ENCODE measurements around the gene SEMA5A.

Gene SEMA5A

DNA sequence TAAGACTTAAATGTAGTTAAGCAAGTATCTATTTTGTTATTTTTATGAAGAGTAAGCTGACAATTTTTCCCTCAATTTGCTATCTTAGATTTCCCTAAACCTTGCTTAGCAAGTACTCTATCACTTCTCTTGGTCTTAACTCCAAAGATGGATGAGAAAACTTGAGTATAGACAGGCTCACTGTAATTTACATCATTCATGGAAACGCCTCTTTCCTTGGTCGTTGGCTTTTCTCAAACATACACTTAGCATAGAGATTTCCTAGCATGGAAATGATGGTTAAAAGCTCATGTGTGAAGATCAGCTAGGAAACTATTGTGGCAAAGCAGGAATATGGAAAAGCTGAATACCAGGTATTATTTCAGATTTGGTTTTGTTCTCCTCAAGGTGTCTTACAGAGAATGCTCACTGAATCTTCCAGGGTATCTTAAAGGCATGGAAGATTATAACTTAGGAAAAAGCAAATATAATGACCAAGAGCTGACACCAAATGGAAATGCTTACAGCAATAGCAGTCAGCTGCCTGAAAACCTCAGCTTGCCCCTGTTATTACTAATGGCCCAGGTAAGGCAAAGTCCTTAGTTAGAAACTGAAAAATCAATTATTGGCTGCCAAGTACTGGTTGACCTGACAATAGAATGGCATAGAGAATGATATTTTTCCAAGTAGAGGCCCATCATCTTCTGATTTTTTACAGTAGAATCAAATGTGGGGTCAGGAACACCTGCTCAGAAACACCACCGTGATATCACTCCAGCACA, 84.8 kb downstream of the SEMA5A start:
- no peak overlapping the region for H2BK15ac ChIP-seq (ENCODE audit: low read length)
- no peak overlapping the region for H3K27ac ChIP-seq (replicated peaks; ENCODE audit: low read length)
- H3K4me3 ChIP-seq (ENCODE audit: low read length in 2 of 2) = no peak overlapping the region
- H3K23ac ChIP-seq (ENCODE audit: low read depth, low read length, poor library complexity) = no peak overlapping the region
- no peak overlapping the region for H3K14ac ChIP-seq (ENCODE audit: low read length)
- H3K79me1 ChIP-seq (ENCODE audit: low read depth, low read length) = no peaks in the 10 kb centered on the region
- no peaks in the 10 kb centered on the region for H3K27me3 ChIP-seq (ENCODE audit: control insufficient read depth in 3 of 3, insufficient read depth in 3 of 3, low read depth in 1 of 3, low read length in 3 of 3)
- peaks cover 10 to 11% of the 10 kb centered on the region in 2 donors for H3K4me1 ChIP-seq (ENCODE audit: control insufficient read depth in 2 of 2, insufficient read depth in 1 of 2, low read depth in 1 of 2, low read length in 2 of 2)
- H3K4ac ChIP-seq (ENCODE audit: low read length) = no peak overlapping the region
- H2AFZ ChIP-seq (ENCODE audit: low read length) = no peak overlapping the region
- peaks cover 0 to 5% of the 10 kb centered on the region in 2 donors for H3K36me3 ChIP-seq (replicated peaks in 1 of 2; ENCODE audit: control insufficient read depth in 2 of 2, insufficient read depth in 2 of 2, low read length in 2 of 2)
- no CpG with 5 or more reads among the region's 3 CpGs for WGBS, 2 donors (ENCODE audit: extremely low coverage in 2 of 2, insufficient read length in 2 of 2, insufficient replicate concordance in 1 of 2)
- no peak overlapping the region for H2BK12ac ChIP-seq (ENCODE audit: low read length)
- no peak overlapping the region for H4K91ac ChIP-seq (ENCODE audit: low read depth, low read length, poor library complexity)
- H4K8ac ChIP-seq (ENCODE audit: low read depth, low read length) = no peak overlapping the region
- H2BK5ac ChIP-seq (ENCODE audit: low read length) = no peak overlapping the region
- no peak overlapping the region for H3K18ac ChIP-seq (ENCODE audit: low read length)
- no peak overlapping the region for H3K4me2 ChIP-seq (ENCODE audit: insufficient read depth, low read length, poor library complexity, severe bottlenecking)
- no peak overlapping the region for H2BK120ac ChIP-seq (ENCODE audit: low read depth, low read length)
- H3K9ac ChIP-seq (ENCODE audit: low read depth, low read length, poor library complexity) = no peak overlapping the region
- no peak overlapping the region for H2AK5ac ChIP-seq (ENCODE audit: low read depth, low read length)
- H3K9me3 ChIP-seq (replicated peaks in 1 of 2; ENCODE audit: control insufficient read depth in 2 of 2, insufficient read depth in 1 of 2, low read depth in 1 of 2, low read length in 2 of 2) = peaks cover 8 to 14% of the 10 kb centered on the region in 2 donors
- DNase-seq (ENCODE audit: low spot score) = no peak

DNA sequence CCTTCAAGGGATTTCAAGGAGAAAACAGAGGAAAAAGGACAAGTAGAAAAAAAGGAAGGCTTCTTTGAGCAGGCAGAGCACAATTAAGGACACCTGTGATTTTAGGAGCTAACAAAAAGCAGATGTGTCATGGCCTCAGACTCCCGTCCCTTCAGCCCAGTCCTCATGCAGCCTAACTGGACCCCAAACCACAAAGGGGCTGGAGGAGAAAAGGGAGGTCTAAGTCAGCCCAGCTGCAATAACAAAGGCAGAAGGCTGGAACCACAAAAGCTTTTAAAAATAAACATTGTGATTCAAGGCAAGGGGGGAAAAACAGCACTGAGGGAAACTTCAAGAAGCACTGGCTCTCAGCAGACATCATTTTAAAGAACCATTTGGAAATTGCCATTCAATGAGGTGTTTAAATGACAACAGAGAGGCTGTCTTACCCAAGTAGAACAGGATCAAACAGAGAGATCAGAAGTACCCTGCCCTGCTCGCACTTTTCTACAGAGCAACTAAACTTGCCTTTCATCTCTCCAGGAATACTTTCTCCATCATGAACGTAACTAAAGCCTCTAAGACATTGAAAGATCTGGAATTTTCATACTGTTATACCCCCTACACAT, 89.3 kb downstream of the SEMA5A start:
- WGBS, 2 donors (ENCODE audit: extremely low coverage in 2 of 2, insufficient read length in 2 of 2, insufficient replicate concordance in 1 of 2) = no CpG with 5 or more reads among the region's 3 CpGs
- peak; percentile 30 for DNase-seq (ENCODE audit: low spot score)
- H3K27me3 ChIP-seq (ENCODE audit: control insufficient read depth in 3 of 3, insufficient read depth in 3 of 3, low read depth in 1 of 3, low read length in 3 of 3) = no peaks in the 10 kb centered on the region

DNA sequence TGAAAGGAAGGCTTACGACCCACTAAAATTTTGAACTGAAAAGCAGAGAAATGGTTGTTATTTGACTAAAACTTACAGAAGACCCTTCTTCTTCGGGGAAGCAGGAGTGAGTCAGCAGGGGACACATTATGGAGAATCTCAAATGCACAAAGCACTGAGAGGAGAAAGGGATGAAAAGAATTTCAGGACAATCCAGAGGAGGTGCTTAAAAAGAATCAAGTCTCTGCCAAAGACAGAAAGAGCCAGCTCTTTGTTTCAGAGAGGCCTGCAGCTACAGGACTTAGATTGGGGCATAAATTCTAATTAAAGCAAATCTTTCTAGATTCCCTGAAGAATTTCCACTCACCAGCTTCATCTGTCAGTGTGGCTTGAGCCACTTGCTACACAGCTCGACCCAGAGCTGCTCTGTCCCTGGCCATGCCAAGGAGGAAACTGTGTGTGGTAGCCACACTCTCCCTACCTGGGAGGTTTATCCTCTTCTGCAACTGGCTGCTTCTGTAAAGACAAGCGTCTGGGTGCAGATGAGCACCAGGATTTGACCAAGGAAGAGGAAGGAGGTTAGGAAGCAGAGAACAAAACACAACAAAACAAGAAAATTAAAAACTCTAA, 89.9 kb downstream of the SEMA5A start:
- Histone ChIP-seq H3K36me3 (replicated peaks in 1 of 2; ENCODE audit: control insufficient read depth in 2 of 2, insufficient read depth in 2 of 2, low read length in 2 of 2) (peaks cover 0 to 5% of the 10 kb centered on the region in 2 donors), H2BK12ac (ENCODE audit: low read length) (no peak overlapping the region), H3K9me3 (replicated peaks in 1 of 2; ENCODE audit: control insufficient read depth in 2 of 2, insufficient read depth in 1 of 2, low read depth in 1 of 2, low read length in 2 of 2) (peaks cover 11 to 27% of the 10 kb centered on the region in 2 donors), H3K9ac (ENCODE audit: low read depth, low read length, poor library complexity) (no peak overlapping the region), H2AK5ac (ENCODE audit: low read depth, low read length) (no peak overlapping the region), H2BK120ac (ENCODE audit: low read depth, low read length) (no peak overlapping the region), H3K4ac (ENCODE audit: low read length) (no peak overlapping the region), H3K27me3 (ENCODE audit: control insufficient read depth in 3 of 3, insufficient read depth in 3 of 3, low read depth in 1 of 3, low read length in 3 of 3) (no peaks in the 10 kb centered on the region), H3K18ac (ENCODE audit: low read length) (no peak overlapping the region), H3K4me3 (ENCODE audit: low read length in 2 of 2) (no peak overlapping the region), H4K8ac (ENCODE audit: low read depth, low read length) (no peak overlapping the region), H3K27ac (replicated peaks; ENCODE audit: low read length) (peak overlapping the region; percentile 90), H3K79me1 (ENCODE audit: low read depth, low read length) (peaks cover 2% of the 10 kb centered on the region), H2BK5ac (ENCODE audit: low read length) (no peak overlapping the region), H3K23ac (ENCODE audit: low read depth, low read length, poor library complexity) (no peak overlapping the region), H3K14ac (ENCODE audit: low read length) (no peak overlapping the region), H2BK15ac (ENCODE audit: low read length) (no peak overlapping the region), H4K91ac (ENCODE audit: low read depth, low read length, poor library complexity) (no peak overlapping the region), H2AFZ (ENCODE audit: low read length) (peak overlapping the region; percentile 70), H3K4me1 (ENCODE audit: control insufficient read depth in 2 of 2, insufficient read depth in 1 of 2, low read depth in 1 of 2, low read length in 2 of 2) (peaks cover 20 to 30% of the 10 kb centered on the region in 2 donors), H3K4me2 (ENCODE audit: insufficient read depth, low read length, poor library complexity, severe bottlenecking) (peak overlapping the region; percentile 3)
- DNase-seq (ENCODE audit: low spot score) = peak; percentile 47
- no CpG with 5 or more reads among the region's 4 CpGs for WGBS, 2 donors (ENCODE audit: extremely low coverage in 2 of 2, insufficient read length in 2 of 2, insufficient replicate concordance in 1 of 2)

More for the DNA sequence above, 89.3 kb downstream of the SEMA5A start:
- Histone ChIP-seq H3K9ac (ENCODE audit: low read depth, low read length, poor library complexity) (no peak overlapping the region), H2AFZ (ENCODE audit: low read length) (peak overlapping the region; percentile 70), H2BK12ac (ENCODE audit: low read length) (no peak overlapping the region), H3K23ac (ENCODE audit: low read depth, low read length, poor library complexity) (no peak overlapping the region), H4K8ac (ENCODE audit: low read depth, low read length) (no peak overlapping the region), H3K18ac (ENCODE audit: low read length) (no peak overlapping the region), H3K4me2 (ENCODE audit: insufficient read depth, low read length, poor library complexity, severe bottlenecking) (no peak overlapping the region), H2BK120ac (ENCODE audit: low read depth, low read length) (no peak overlapping the region), H4K91ac (ENCODE audit: low read depth, low read length, poor library complexity) (no peak overlapping the region), H3K79me1 (ENCODE audit: low read depth, low read length) (no peaks in the 10 kb centered on the region), H3K9me3 (replicated peaks in 1 of 2; ENCODE audit: control insufficient read depth in 2 of 2, insufficient read depth in 1 of 2, low read depth in 1 of 2, low read length in 2 of 2) (peaks cover 11 to 27% of the 10 kb centered on the region in 2 donors), H3K4me1 (ENCODE audit: control insufficient read depth in 2 of 2, insufficient read depth in 1 of 2, low read depth in 1 of 2, low read length in 2 of 2) (peaks cover 17 to 24% of the 10 kb centered on the region in 2 donors), H2BK15ac (ENCODE audit: low read length) (no peak overlapping the region), H3K27ac (replicated peaks; ENCODE audit: low read length) (peak overlapping the region; percentile 90), H2BK5ac (ENCODE audit: low read length) (no peak overlapping the region), H3K4me3 (ENCODE audit: low read length in 2 of 2) (no peak overlapping the region), H2AK5ac (ENCODE audit: low read depth, low read length) (no peak overlapping the region), H3K4ac (ENCODE audit: low read length) (no peak overlapping the region), H3K14ac (ENCODE audit: low read length) (no peak overlapping the region), H3K36me3 (replicated peaks in 1 of 2; ENCODE audit: control insufficient read depth in 2 of 2, insufficient read depth in 2 of 2, low read length in 2 of 2) (peaks cover 0 to 5% of the 10 kb centered on the region in 2 donors)

DNA sequence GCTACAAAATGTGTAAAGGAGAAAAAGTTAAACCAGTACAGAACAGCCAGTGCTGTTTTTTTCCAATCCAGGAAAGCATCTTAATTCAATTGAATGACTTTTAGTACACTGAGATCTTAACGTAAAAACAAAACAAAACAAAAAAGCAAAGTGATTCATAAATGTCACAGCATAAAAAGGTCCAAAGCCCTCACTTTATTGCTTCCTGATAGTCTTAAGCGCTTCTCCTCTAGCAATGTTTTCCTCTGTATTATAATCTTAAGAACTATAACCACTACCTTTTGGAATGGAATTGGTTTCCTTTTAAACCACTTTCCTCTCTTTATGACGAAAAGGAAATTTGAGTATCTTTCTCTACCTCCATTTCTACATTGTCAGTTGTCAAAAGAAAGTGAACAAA, 91.4 kb downstream of the SEMA5A start:
- H3K4ac ChIP-seq (ENCODE audit: low read length) = no peak overlapping the region
- no peak overlapping the region for H4K91ac ChIP-seq (ENCODE audit: low read depth, low read length, poor library complexity)
- peaks cover 20 to 30% of the 10 kb centered on the region in 2 donors for H3K4me1 ChIP-seq (ENCODE audit: control insufficient read depth in 2 of 2, insufficient read depth in 1 of 2, low read depth in 1 of 2, low read length in 2 of 2)
- H3K27ac ChIP-seq (replicated peaks; ENCODE audit: low read length) = no peak overlapping the region
- peaks cover 0 to 5% of the 10 kb centered on the region in 2 donors for H3K36me3 ChIP-seq (replicated peaks in 1 of 2; ENCODE audit: control insufficient read depth in 2 of 2, insufficient read depth in 2 of 2, low read length in 2 of 2)
- H3K27me3 ChIP-seq (ENCODE audit: control insufficient read depth in 3 of 3, insufficient read depth in 3 of 3, low read depth in 1 of 3, low read length in 3 of 3) = no peaks in the 10 kb centered on the region
- H3K9ac ChIP-seq (ENCODE audit: low read depth, low read length, poor library complexity) = no peak overlapping the region
- H2AFZ ChIP-seq (ENCODE audit: low read length) = no peak overlapping the region
- H3K14ac ChIP-seq (ENCODE audit: low read length) = no peak overlapping the region
- no peak overlapping the region for H2BK12ac ChIP-seq (ENCODE audit: low read length)
- peaks cover 2% of the 10 kb centered on the region for H3K79me1 ChIP-seq (ENCODE audit: low read depth, low read length)
- no peak overlapping the region for H2AK5ac ChIP-seq (ENCODE audit: low read depth, low read length)
- no peak overlapping the region for H2BK5ac ChIP-seq (ENCODE audit: low read length)
- WGBS, 2 donors (ENCODE audit: extremely low coverage in 2 of 2, insufficient read length in 2 of 2, insufficient replicate concordance in 1 of 2) = no CpG with 5 or more reads among the region's 3 CpGs
- H3K4me2 ChIP-seq (ENCODE audit: insufficient read depth, low read length, poor library complexity, severe bottlenecking) = no peak overlapping the region
- no peak overlapping the region for H3K23ac ChIP-seq (ENCODE audit: low read depth, low read length, poor library complexity)
- no peak overlapping the region for H3K18ac ChIP-seq (ENCODE audit: low read length)
- no peak overlapping the region for H2BK15ac ChIP-seq (ENCODE audit: low read length)
- no peak overlapping the region for H2BK120ac ChIP-seq (ENCODE audit: low read depth, low read length)
- H4K8ac ChIP-seq (ENCODE audit: low read depth, low read length) = no peak overlapping the region
- DNase-seq (ENCODE audit: low spot score) = no peak
- H3K4me3 ChIP-seq (ENCODE audit: low read length in 2 of 2) = no peak overlapping the region
- H3K9me3 ChIP-seq (replicated peaks in 1 of 2; ENCODE audit: control insufficient read depth in 2 of 2, insufficient read depth in 1 of 2, low read depth in 1 of 2, low read length in 2 of 2) = peaks cover 11 to 27% of the 10 kb centered on the region in 2 donors
